ENCODE measurements around the gene POMT1.

Gene POMT1

GRCh38 chr9:131518553-131518952 lies 15.8 kb downstream of the POMT1 start:
- H2BK5ac ChIP-seq (ENCODE audit: low read length), result no peak overlapping the region
- H3K4me2 ChIP-seq (ENCODE audit: insufficient read depth, low read length, poor library complexity, severe bottlenecking), result no peak overlapping the region
- no peak overlapping the region for H2BK15ac ChIP-seq (ENCODE audit: low read length)
- no peak overlapping the region for H3K23ac ChIP-seq (ENCODE audit: low read depth, low read length, poor library complexity)
- H4K91ac ChIP-seq (ENCODE audit: low read depth, low read length, poor library complexity), result no peak overlapping the region
- H3K79me1 ChIP-seq (ENCODE audit: low read depth, low read length), result peaks cover 2% of the 10 kb centered on the region
- no peak overlapping the region for H2AFZ ChIP-seq (ENCODE audit: low read length)
- no peak overlapping the region for H2AK5ac ChIP-seq (ENCODE audit: low read depth, low read length)
- H3K4me1 ChIP-seq (ENCODE audit: control insufficient read depth in 2 of 2, insufficient read depth in 1 of 2, low read depth in 1 of 2, low read length in 2 of 2), result no peaks in the 10 kb centered on the region
- H3K27me3 ChIP-seq (ENCODE audit: control insufficient read depth in 3 of 3, insufficient read depth in 3 of 3, low read depth in 1 of 3, low read length in 3 of 3), result no peaks in the 10 kb centered on the region
- H2BK120ac ChIP-seq (ENCODE audit: low read depth, low read length), result no peak overlapping the region
- H4K8ac ChIP-seq (ENCODE audit: low read depth, low read length), result no peak overlapping the region
- no peak overlapping the region for H2BK12ac ChIP-seq (ENCODE audit: low read length)
- H3K4me3 ChIP-seq (ENCODE audit: low read length in 2 of 2), result no peak overlapping the region
- no peak overlapping the region for H3K14ac ChIP-seq (ENCODE audit: low read length)
- H3K27ac ChIP-seq (replicated peaks; ENCODE audit: low read length), result no peak overlapping the region
- H3K18ac ChIP-seq (ENCODE audit: low read length), result no peak overlapping the region
- no peak for DNase-seq (ENCODE audit: low spot score)
- WGBS, 2 donors (ENCODE audit: extremely low coverage in 2 of 2, insufficient read length in 2 of 2, insufficient replicate concordance in 1 of 2), result no CpG with 5 or more reads among the region's 20 CpGs
- H3K36me3 ChIP-seq (replicated peaks in 1 of 2; ENCODE audit: control insufficient read depth in 2 of 2, insufficient read depth in 2 of 2, low read length in 2 of 2), result peaks cover 80 to 98% of the 10 kb centered on the region in 2 donors
- H3K9me3 ChIP-seq (replicated peaks in 1 of 2; ENCODE audit: control insufficient read depth in 2 of 2, insufficient read depth in 1 of 2, low read depth in 1 of 2, low read length in 2 of 2), result peaks cover 3% of the 10 kb centered on the region in 2 donors
- H3K9ac ChIP-seq (ENCODE audit: low read depth, low read length, poor library complexity), result no peak overlapping the region
- H3K4ac ChIP-seq (ENCODE audit: low read length), result no peak overlapping the region

DNA sequence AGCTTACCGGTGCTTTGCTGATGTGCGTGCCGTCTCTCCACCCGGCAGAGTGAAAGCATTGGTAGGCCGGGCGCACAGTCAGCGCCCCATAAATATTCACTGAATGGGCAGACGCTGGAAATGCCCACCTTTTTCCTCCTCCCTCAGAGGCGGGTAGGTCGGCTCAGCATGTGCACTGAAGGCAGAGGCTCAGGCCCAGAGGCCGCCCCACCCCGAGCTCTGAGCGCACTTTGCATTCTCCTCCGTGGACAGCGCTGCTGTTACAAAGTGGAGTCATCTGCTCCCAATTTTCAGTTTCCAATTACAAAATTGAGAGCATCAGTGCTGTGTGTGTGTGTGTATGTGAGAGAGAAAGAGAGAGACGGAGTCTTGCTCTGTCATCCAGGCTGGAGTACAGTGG lies 17.8 kb downstream of the POMT1 start:
- no peak overlapping the region for H2BK12ac ChIP-seq (ENCODE audit: low read length)
- H3K9ac ChIP-seq (ENCODE audit: low read depth, low read length, poor library complexity), result no peak overlapping the region
- no CpG with 5 or more reads among the region's 16 CpGs for WGBS, 2 donors (ENCODE audit: extremely low coverage in 2 of 2, insufficient read length in 2 of 2, insufficient replicate concordance in 1 of 2)
- no peak overlapping the region for H2BK120ac ChIP-seq (ENCODE audit: low read depth, low read length)
- H3K27me3 ChIP-seq (ENCODE audit: control insufficient read depth in 3 of 3, insufficient read depth in 3 of 3, low read depth in 1 of 3, low read length in 3 of 3), result no peaks in the 10 kb centered on the region
- H3K9me3 ChIP-seq (replicated peaks in 1 of 2; ENCODE audit: control insufficient read depth in 2 of 2, insufficient read depth in 1 of 2, low read depth in 1 of 2, low read length in 2 of 2), result peaks cover under 1 to 1% of the 10 kb centered on the region in 2 donors
- no peak for DNase-seq (ENCODE audit: low spot score)
- no peaks in the 10 kb centered on the region for H3K4me1 ChIP-seq (ENCODE audit: control insufficient read depth in 2 of 2, insufficient read depth in 1 of 2, low read depth in 1 of 2, low read length in 2 of 2)
- H2AK5ac ChIP-seq (ENCODE audit: low read depth, low read length), result no peak overlapping the region
- H2AFZ ChIP-seq (ENCODE audit: low read length), result no peak overlapping the region
- no peak overlapping the region for H4K8ac ChIP-seq (ENCODE audit: low read depth, low read length)
- H3K4me2 ChIP-seq (ENCODE audit: insufficient read depth, low read length, poor library complexity, severe bottlenecking), result no peak overlapping the region
- H3K23ac ChIP-seq (ENCODE audit: low read depth, low read length, poor library complexity), result no peak overlapping the region
- no peak overlapping the region for H2BK5ac ChIP-seq (ENCODE audit: low read length)
- no peak overlapping the region for H3K4ac ChIP-seq (ENCODE audit: low read length)
- no peak overlapping the region for H4K91ac ChIP-seq (ENCODE audit: low read depth, low read length, poor library complexity)
- peaks cover 81 to 99% of the 10 kb centered on the region in 2 donors for H3K36me3 ChIP-seq (replicated peaks in 1 of 2; ENCODE audit: control insufficient read depth in 2 of 2, insufficient read depth in 2 of 2, low read length in 2 of 2)
- no peak overlapping the region for H3K4me3 ChIP-seq (ENCODE audit: low read length in 2 of 2)
- H3K14ac ChIP-seq (ENCODE audit: low read length), result no peak overlapping the region
- H3K27ac ChIP-seq (replicated peaks; ENCODE audit: low read length), result no peak overlapping the region
- H2BK15ac ChIP-seq (ENCODE audit: low read length), result no peak overlapping the region
- peaks cover 4% of the 10 kb centered on the region for H3K79me1 ChIP-seq (ENCODE audit: low read depth, low read length)
- no peak overlapping the region for H3K18ac ChIP-seq (ENCODE audit: low read length)

DNA sequence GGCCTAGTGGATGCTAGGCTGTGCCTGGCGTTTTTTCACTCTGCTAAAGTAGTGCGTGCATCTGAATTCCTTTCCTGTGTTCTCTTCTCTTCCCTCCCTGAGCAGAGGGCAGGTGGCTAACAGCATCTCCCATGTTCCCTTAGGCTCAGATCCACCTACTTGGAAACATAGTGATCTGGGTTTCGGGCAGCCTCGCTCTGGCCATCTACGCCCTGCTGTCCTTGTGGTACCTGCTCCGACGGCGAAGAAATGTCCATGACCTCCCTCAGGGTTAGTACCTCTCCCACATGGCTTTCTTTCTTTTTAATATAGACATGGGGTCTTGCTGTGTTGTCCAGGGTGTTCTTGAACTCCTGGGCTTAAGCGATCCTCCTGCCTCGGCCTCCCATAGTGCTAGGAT lies 18.5 kb downstream of the POMT1 start:
- Histone ChIP-seq H3K4me2 (ENCODE audit: insufficient read depth, low read length, poor library complexity, severe bottlenecking) (no peak overlapping the region), H2AK5ac (ENCODE audit: low read depth, low read length) (no peak overlapping the region), H3K27ac (replicated peaks; ENCODE audit: low read length) (no peak overlapping the region), H2BK5ac (ENCODE audit: low read length) (no peak overlapping the region), H4K91ac (ENCODE audit: low read depth, low read length, poor library complexity) (no peak overlapping the region), H3K4ac (ENCODE audit: low read length) (no peak overlapping the region), H3K79me1 (ENCODE audit: low read depth, low read length) (peaks cover 4% of the 10 kb centered on the region), H3K18ac (ENCODE audit: low read length) (no peak overlapping the region), H2AFZ (ENCODE audit: low read length) (no peak overlapping the region), H2BK12ac (ENCODE audit: low read length) (no peak overlapping the region), H2BK120ac (ENCODE audit: low read depth, low read length) (no peak overlapping the region), H3K4me3 (ENCODE audit: low read length in 2 of 2) (no peak overlapping the region), H4K8ac (ENCODE audit: low read depth, low read length) (no peak overlapping the region), H3K27me3 (ENCODE audit: control insufficient read depth in 3 of 3, insufficient read depth in 3 of 3, low read depth in 1 of 3, low read length in 3 of 3) (no peaks in the 10 kb centered on the region), H2BK15ac (ENCODE audit: low read length) (no peak overlapping the region), H3K36me3 (replicated peaks in 1 of 2; ENCODE audit: control insufficient read depth in 2 of 2, insufficient read depth in 2 of 2, low read length in 2 of 2) (peaks cover 80 to 99% of the 10 kb centered on the region in 2 donors), H3K14ac (ENCODE audit: low read length) (no peak overlapping the region), H3K23ac (ENCODE audit: low read depth, low read length, poor library complexity) (no peak overlapping the region), H3K4me1 (ENCODE audit: control insufficient read depth in 2 of 2, insufficient read depth in 1 of 2, low read depth in 1 of 2, low read length in 2 of 2) (no peaks in the 10 kb centered on the region), H3K9me3 (replicated peaks in 1 of 2; ENCODE audit: control insufficient read depth in 2 of 2, insufficient read depth in 1 of 2, low read depth in 1 of 2, low read length in 2 of 2) (no peaks in the 10 kb centered on the region), H3K9ac (ENCODE audit: low read depth, low read length, poor library complexity) (no peak overlapping the region)
- WGBS, 2 donors (ENCODE audit: extremely low coverage in 2 of 2, insufficient read length in 2 of 2, insufficient replicate concordance in 1 of 2), result no CpG with 5 or more reads among the region's 10 CpGs
- no peak for DNase-seq (ENCODE audit: low spot score)

DNA sequence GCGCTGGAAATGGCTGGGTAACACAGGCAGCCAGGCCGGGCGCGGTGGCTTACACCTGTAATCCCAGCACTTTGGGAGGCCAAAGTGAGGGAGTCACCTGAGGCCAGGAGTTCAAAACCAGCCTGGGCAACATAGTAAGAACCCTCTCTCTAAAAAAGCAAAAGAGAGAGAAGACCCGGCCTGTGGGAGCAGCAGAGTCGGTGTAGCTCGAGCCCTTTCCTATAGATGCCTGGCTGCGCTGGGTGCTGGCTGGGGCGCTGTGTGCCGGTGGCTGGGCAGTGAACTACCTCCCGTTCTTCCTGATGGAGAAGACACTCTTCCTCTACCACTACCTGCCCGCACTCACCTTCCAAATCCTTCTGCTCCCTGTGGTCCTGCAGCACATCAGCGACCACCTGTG lies 19.1 kb downstream of the POMT1 start:
- H3K18ac ChIP-seq (ENCODE audit: low read length), result no peak overlapping the region
- DNase-seq (ENCODE audit: low spot score), result no peak
- H3K36me3 ChIP-seq (replicated peaks in 1 of 2; ENCODE audit: control insufficient read depth in 2 of 2, insufficient read depth in 2 of 2, low read length in 2 of 2), result peaks cover 80 to 99% of the 10 kb centered on the region in 2 donors
- no peak overlapping the region for H3K27ac ChIP-seq (replicated peaks; ENCODE audit: low read length)
- H3K23ac ChIP-seq (ENCODE audit: low read depth, low read length, poor library complexity), result no peak overlapping the region
- WGBS, 2 donors (ENCODE audit: extremely low coverage in 2 of 2, insufficient read length in 2 of 2, insufficient replicate concordance in 1 of 2), result no CpG with 5 or more reads among the region's 13 CpGs
- no peak overlapping the region for H4K8ac ChIP-seq (ENCODE audit: low read depth, low read length)
- no peak overlapping the region for H2BK12ac ChIP-seq (ENCODE audit: low read length)
- H2BK120ac ChIP-seq (ENCODE audit: low read depth, low read length), result no peak overlapping the region
- peaks cover 4% of the 10 kb centered on the region for H3K79me1 ChIP-seq (ENCODE audit: low read depth, low read length)
- no peaks in the 10 kb centered on the region for H3K27me3 ChIP-seq (ENCODE audit: control insufficient read depth in 3 of 3, insufficient read depth in 3 of 3, low read depth in 1 of 3, low read length in 3 of 3)
- H3K4me2 ChIP-seq (ENCODE audit: insufficient read depth, low read length, poor library complexity, severe bottlenecking), result no peak overlapping the region
- no peak overlapping the region for H4K91ac ChIP-seq (ENCODE audit: low read depth, low read length, poor library complexity)
- H3K9me3 ChIP-seq (replicated peaks in 1 of 2; ENCODE audit: control insufficient read depth in 2 of 2, insufficient read depth in 1 of 2, low read depth in 1 of 2, low read length in 2 of 2), result no peaks in the 10 kb centered on the region
- no peak overlapping the region for H3K4me3 ChIP-seq (ENCODE audit: low read length in 2 of 2)
- no peak overlapping the region for H3K14ac ChIP-seq (ENCODE audit: low read length)
- H3K4ac ChIP-seq (ENCODE audit: low read length), result no peak overlapping the region
- no peak overlapping the region for H2BK15ac ChIP-seq (ENCODE audit: low read length)
- H3K4me1 ChIP-seq (ENCODE audit: control insufficient read depth in 2 of 2, insufficient read depth in 1 of 2, low read depth in 1 of 2, low read length in 2 of 2), result no peaks in the 10 kb centered on the region
- no peak overlapping the region for H2AK5ac ChIP-seq (ENCODE audit: low read depth, low read length)
- no peak overlapping the region for H2BK5ac ChIP-seq (ENCODE audit: low read length)
- no peak overlapping the region for H2AFZ ChIP-seq (ENCODE audit: low read length)
- H3K9ac ChIP-seq (ENCODE audit: low read depth, low read length, poor library complexity), result no peak overlapping the region

All from neuronal stem cell (in vitro differentiated cells).